Measurements from ENCODE around the gene ELK4. TPM values are rescaled to one million over a fixed set of nuclear protein-coding genes. Genes with fewer than 3 reads are reported as not detected.

ELK4 gene
- polyA plus RNA-seq, 2 of the 4 experiments (the other 2 are of a cell fraction): 5.8 to 11.9 TPM

DNA sequence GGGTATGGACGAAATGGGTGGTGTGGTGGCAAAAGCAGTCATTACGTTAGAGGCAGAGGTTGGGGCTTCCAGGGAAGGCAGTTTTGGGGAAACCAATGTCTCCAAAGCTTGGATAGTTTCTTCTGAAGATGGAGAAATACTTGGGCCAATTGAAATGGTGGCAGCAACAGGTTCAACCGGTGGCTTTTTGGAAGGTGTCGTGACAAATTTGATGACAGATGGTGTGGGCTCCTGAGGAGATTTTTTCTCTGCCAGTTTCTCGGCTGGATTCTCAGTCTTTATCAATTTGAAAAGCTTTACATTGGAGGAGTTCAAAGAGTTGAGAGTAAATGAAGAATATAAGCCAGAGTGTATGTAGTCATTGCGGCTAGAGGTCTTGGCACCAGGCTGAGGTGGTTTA lies 11.5 kb downstream of the ELK4 start:
- Histone ChIP-seq H3K4me1 (peaks cover 9% of the 10 kb centered on the region; the same call in 1 of the 3 replicates), H3K9me3 (no peaks in the 10 kb centered on the region), H3K27ac (no peak overlapping the region), H3K4me3 (no peak overlapping the region), H3K4me2 (no peak overlapping the region)
- ATAC-seq (no peak), FAIRE-seq (no peak), DNase-seq (ENCODE audit: low read depth in 1 of 2, low spot score in 1 of 2) (no peak)
- ChIA-PET POLR2A (no interaction called here), CTCF (interaction anchor here (2.1 to 3.9 kb wide), 2 partner anchors 28 to 91 kb away, joined by 8 to 29 read pairs; no protein-coding TSS in a partner anchor)
- 93% methylated on average over 6 of the region's 6 CpGs for WGBS (ENCODE audit: missing lambda C conversion rate)
- no peak for TF ChIP-seq ATOH8 (CRISPR knock-in tag; IDR thresholded peaks at IDR 0.05; ENCODE audit: low read depth)
- TF ChIP-seq ZNF302 (CRISPR knock-in tag; IDR thresholded peaks at IDR 0.05): no peak
- TF ChIP-seq CHD2 (IDR thresholded peaks at IDR 0.05; ENCODE audit: low read length, partially characterized antibody): no peak
- TF ChIP-seq EP300 (IDR thresholded peaks at IDR 0.05): no peak
- TF ChIP-seq RNF2 (IDR thresholded peaks at IDR 0.05; ENCODE audit: borderline replicate concordance, low read depth): no peak
- TF ChIP-seq KDM1A (IDR thresholded peaks at IDR 0.05; ENCODE audit: low read depth): no peak
- no peak for TF ChIP-seq FOXS1 (CRISPR knock-in tag; IDR thresholded peaks at IDR 0.05)
- no peak for TF ChIP-seq ZSCAN20 (CRISPR knock-in tag; IDR thresholded peaks at IDR 0.05)
- no peak for TF ChIP-seq HOXB5 (CRISPR knock-in tag; IDR thresholded peaks at IDR 0.05)
- TF ChIP-seq HOXA7 (CRISPR knock-in tag; IDR thresholded peaks at IDR 0.05): no peak
- TF ChIP-seq MAX (IDR thresholded peaks at IDR 0.05): no peak
- no peak for TF ChIP-seq NFE2L2 (conservative IDR thresholded peaks at IDR 0.05; ENCODE audit: low read length)
- no peak for TF ChIP-seq CHD4 (IDR thresholded peaks at IDR 0.05; ENCODE audit: borderline replicate concordance)
- TF ChIP-seq HDAC2 (IDR thresholded peaks at IDR 0.05): no peak

DNA sequence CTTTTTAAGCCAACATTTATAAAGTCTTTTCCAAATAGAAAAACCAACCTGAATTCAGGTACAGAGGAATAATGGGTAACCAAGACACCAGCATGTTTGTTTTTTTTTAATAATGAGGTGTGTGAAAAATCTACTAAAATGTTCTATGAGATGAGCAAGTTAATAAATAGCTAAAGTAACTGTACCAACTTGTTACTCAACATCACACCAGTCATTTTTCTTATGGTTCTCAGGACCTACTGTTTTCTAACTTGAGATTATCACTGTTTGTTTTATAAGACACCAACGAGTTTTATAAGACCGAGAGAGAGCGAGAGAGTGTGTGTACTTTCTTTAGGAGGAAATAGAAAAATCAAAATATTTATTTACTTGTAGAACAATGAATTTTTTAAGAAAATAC lies 12.4 kb downstream of the ELK4 start:
- CTCF ChIA-PET: interaction anchor here (2.1 kb wide), 1 partner anchor 90 kb away, joined by 8 read pairs; no protein-coding TSS in a partner anchor

More for the DNA sequence above, 12.4 kb downstream of the ELK4 start:
- Histone ChIP-seq H3K9me3 (no peaks in the 10 kb centered on the region), H3K4me2 (no peak overlapping the region), H3K4me3 (no peak overlapping the region), H3K4me1 (peaks cover 9% of the 10 kb centered on the region; the same call in 1 of the 3 replicates), H3K27ac (no peak overlapping the region)
- WGBS (ENCODE audit: missing lambda C conversion rate): 58% methylated on average over 3 of the region's 3 CpGs
- no peak for ATAC-seq
- TF ChIP-seq HES2 (IDR thresholded peaks at IDR 0.05) (no peak), MAFK (IDR thresholded peaks at IDR 0.05; ENCODE audit: partially characterized antibody) (no peak), HOXA7 (CRISPR knock-in tag; IDR thresholded peaks at IDR 0.05) (no peak), KDM1A (IDR thresholded peaks at IDR 0.05; ENCODE audit: low read depth) (no peak), POLR2AphosphoS2 (conservative IDR thresholded peaks at IDR 0.05; ENCODE audit: low read length) (no peak), EP300 (IDR thresholded peaks at IDR 0.05) (no peak), RNF2 (IDR thresholded peaks at IDR 0.05; ENCODE audit: borderline replicate concordance, low read depth) (no peak), CBX2 (IDR thresholded peaks at IDR 0.05; ENCODE audit: borderline replicate concordance, low read depth) (no peak), E2F6 (IDR thresholded peaks at IDR 0.05; ENCODE audit: borderline replicate concordance, low read depth) (no peak), PHF8 (IDR thresholded peaks at IDR 0.05; ENCODE audit: borderline replicate concordance, low read depth) (no peak), ATOH8 (CRISPR knock-in tag; IDR thresholded peaks at IDR 0.05; ENCODE audit: low read depth) (no peak), CHD4 (IDR thresholded peaks at IDR 0.05; ENCODE audit: borderline replicate concordance) (no peak), ZSCAN20 (CRISPR knock-in tag; IDR thresholded peaks at IDR 0.05) (no peak), HEYL (CRISPR knock-in tag; IDR thresholded peaks at IDR 0.05) (no peak), NPAS2 (CRISPR knock-in tag; IDR thresholded peaks at IDR 0.05; ENCODE audit: borderline replicate concordance) (no peak)
- TF ChIP-seq, protein P1, sequence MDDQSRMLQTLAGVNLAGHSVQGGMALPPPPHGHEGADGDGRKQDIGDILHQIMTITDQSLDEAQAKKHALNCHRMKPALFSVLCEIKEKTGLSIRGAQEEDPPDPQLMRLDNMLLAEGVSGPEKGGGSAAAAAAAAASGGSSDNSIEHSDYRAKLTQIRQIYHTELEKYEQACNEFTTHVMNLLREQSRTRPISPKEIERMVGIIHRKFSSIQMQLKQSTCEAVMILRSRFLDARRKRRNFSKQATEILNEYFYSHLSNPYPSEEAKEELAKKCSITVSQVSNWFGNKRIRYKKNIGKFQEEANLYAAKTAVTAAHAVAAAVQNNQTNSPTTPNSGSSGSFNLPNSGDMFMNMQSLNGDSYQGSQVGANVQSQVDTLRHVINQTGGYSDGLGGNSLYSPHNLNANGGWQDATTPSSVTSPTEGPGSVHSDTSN (IDR thresholded peaks at IDR 0.05): no peak
- TF ChIP-seq, protein P2, sequence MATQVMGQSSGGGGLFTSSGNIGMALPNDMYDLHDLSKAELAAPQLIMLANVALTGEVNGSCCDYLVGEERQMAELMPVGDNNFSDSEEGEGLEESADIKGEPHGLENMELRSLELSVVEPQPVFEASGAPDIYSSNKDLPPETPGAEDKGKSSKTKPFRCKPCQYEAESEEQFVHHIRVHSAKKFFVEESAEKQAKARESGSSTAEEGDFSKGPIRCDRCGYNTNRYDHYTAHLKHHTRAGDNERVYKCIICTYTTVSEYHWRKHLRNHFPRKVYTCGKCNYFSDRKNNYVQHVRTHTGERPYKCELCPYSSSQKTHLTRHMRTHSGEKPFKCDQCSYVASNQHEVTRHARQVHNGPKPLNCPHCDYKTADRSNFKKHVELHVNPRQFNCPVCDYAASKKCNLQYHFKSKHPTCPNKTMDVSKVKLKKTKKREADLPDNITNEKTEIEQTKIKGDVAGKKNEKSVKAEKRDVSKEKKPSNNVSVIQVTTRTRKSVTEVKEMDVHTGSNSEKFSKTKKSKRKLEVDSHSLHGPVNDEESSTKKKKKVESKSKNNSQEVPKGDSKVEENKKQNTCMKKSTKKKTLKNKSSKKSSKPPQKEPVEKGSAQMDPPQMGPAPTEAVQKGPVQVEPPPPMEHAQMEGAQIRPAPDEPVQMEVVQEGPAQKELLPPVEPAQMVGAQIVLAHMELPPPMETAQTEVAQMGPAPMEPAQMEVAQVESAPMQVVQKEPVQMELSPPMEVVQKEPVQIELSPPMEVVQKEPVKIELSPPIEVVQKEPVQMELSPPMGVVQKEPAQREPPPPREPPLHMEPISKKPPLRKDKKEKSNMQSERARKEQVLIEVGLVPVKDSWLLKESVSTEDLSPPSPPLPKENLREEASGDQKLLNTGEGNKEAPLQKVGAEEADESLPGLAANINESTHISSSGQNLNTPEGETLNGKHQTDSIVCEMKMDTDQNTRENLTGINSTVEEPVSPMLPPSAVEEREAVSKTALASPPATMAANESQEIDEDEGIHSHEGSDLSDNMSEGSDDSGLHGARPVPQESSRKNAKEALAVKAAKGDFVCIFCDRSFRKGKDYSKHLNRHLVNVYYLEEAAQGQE (IDR thresholded peaks at IDR 0.05): no peak
- FAIRE-seq: no peak
- POLR2A ChIA-PET: no interaction called here
- DNase-seq (ENCODE audit: low read depth in 1 of 2, low spot score in 1 of 2): no peak
